IMR-90 (cell line): ENCODE data around the gene DENND1A. TPM values are rescaled to one million over a fixed set of nuclear protein-coding genes. Genes with fewer than 3 reads are reported as not detected.

Source experiments
- ATAC-seq: fragments of 200-7000 bp; cut with Tn5 transposase; 2 replicates; pipeline ENCODE4 v1.9.1; 2020; ENCODE audit warnings: low read depth, mild to moderate bottlenecking, moderate library complexity
- BruUV-seq: library from RNA; stranded (reverse); fragments of 400-500 nt; replicated peaks from 2 replicates; lab custom pipeline; 2021; lab: Mats Ljungman, UMichigan
- CTCF ChIA-PET: fragments of 300-600 bp; formaldehyde crosslinking; extraction: SDS; loops from one replicate; lab custom pipeline; 2021; ENCODE audit warnings: antibody characterized with exemption; lab: Yijun Ruan, JAX
- POLR2A ChIA-PET: fragments of 300-600 bp; sonication (Branson Sonifier 250); formaldehyde crosslinking; loops from one replicate; lab custom pipeline; 2022; ENCODE audit warnings: antibody characterized with exemption; ENCODE audit not compliant: unreplicated experiment; lab: Charles Lee
- DNase-seq: peaks from one replicate; pipeline ENCODE4 v3.0.0; 2013
- H2AFZ ChIP-seq: replicated peaks from 2 replicates; pipeline ENCODE3; 2013; ENCODE audit warnings: low read length, mild to moderate bottlenecking; ENCODE audit not compliant: poor library complexity
- H2AK5ac ChIP-seq: 2 replicates; pipeline ENCODE4 v1.6.1; 2013; ENCODE audit warnings: low read depth, low read length, inconsistent platforms
- H2AK9ac ChIP-seq: replicated peaks from 2 replicates; pipeline ENCODE3; 2013; ENCODE audit warnings: mild to moderate bottlenecking, low read depth, low read length, moderate library complexity; ENCODE audit not compliant: poor library complexity
- H2BK120ac ChIP-seq: 2 replicates; pipeline ENCODE4 v1.6.1; 2013; ENCODE audit warnings: low read depth, low read length, inconsistent platforms
- H2BK15ac ChIP-seq: 3 replicates; pipeline ENCODE4 v1.6.1; 2013; ENCODE audit warnings: low read depth, low read length, inconsistent platforms
- H2BK20ac ChIP-seq: 2 replicates; pipeline ENCODE4 v1.6.1; 2013; ENCODE audit warnings: low read depth, mild to moderate bottlenecking, inconsistent platforms, low read length, moderate library complexity
- H2BK5ac ChIP-seq: 2 replicates; pipeline ENCODE4 v1.6.1; 2013; ENCODE audit warnings: mild to moderate bottlenecking, low read depth, low read length, inconsistent platforms; ENCODE audit not compliant: poor library complexity, severe bottlenecking
- H3K14ac ChIP-seq: replicated peaks from 2 replicates; pipeline ENCODE4 v1.6.1; 2013; ENCODE audit warnings: low read depth, low read length, inconsistent platforms
- H3K18ac ChIP-seq: 2 replicates; pipeline ENCODE4 v1.6.1; 2013; ENCODE audit warnings: low read depth, low read length, control low read depth
- H3K23ac ChIP-seq: 2 replicates; pipeline ENCODE4 v1.6.1; 2013; ENCODE audit warnings: low read depth, low read length, inconsistent platforms
- H3K27ac ChIP-seq: 2 replicates; pipeline ENCODE4 v1.5.1; 2013; ENCODE audit warnings: mild to moderate bottlenecking, control low read depth, low read length; ENCODE audit not compliant: insufficient read depth
- H3K27me3 ChIP-seq: 2 replicates; pipeline ENCODE4 v1.6.1; 2013; ENCODE audit warnings: low read length; ENCODE audit not compliant: control insufficient read depth, insufficient read depth
- H3K36me3 ChIP-seq: 2 replicates; pipeline ENCODE4 v1.6.1; 2013; ENCODE audit warnings: low read length, mixed read lengths; ENCODE audit not compliant: control insufficient read depth, insufficient read depth
- H3K4ac ChIP-seq: 2 replicates; pipeline ENCODE4 v1.6.1; 2013; ENCODE audit warnings: low read depth, low read length, inconsistent platforms
- H3K4me1 ChIP-seq: 2 replicates; pipeline ENCODE4 v1.6.1; 2013; ENCODE audit warnings: low read length, mixed read lengths; ENCODE audit not compliant: control insufficient read depth, insufficient read depth
- H3K4me2 ChIP-seq: 2 replicates; pipeline ENCODE4 v1.6.1; 2013; ENCODE audit warnings: low read depth, mild to moderate bottlenecking, control low read depth, low read length, moderate library complexity
- H3K4me3 ChIP-seq: 2 replicates; pipeline ENCODE4 v1.5.1; 2013; ENCODE audit warnings: low read depth, mild to moderate bottlenecking, control low read depth, low read length, moderate library complexity; ENCODE audit not compliant: insufficient read depth
- H3K56ac ChIP-seq: 2 replicates; pipeline ENCODE4 v1.6.1; 2013; ENCODE audit warnings: low read length, inconsistent platforms; ENCODE audit not compliant: insufficient read depth; ENCODE audit errors: extremely low read depth
- H3K79me1 ChIP-seq, 2 experiments: 2 replicates each; pipeline ENCODE4 v1.6.1; 2013; ENCODE audit warnings: low read length in 2 of 2, inconsistent platforms in 1 of 2, low read depth in 1 of 2
- H3K9ac ChIP-seq: 2 replicates; pipeline ENCODE4 v1.6.1; 2013; ENCODE audit warnings: low read depth, low read length, control low read depth
- H3K9me1 ChIP-seq: 2 replicates; pipeline ENCODE4 v1.6.1; 2013; ENCODE audit warnings: low read length, inconsistent platforms; ENCODE audit not compliant: insufficient read depth
- H3K9me3 ChIP-seq: 2 replicates; pipeline ENCODE4 v1.6.1; 2013; ENCODE audit warnings: low read length; ENCODE audit not compliant: control insufficient read depth, insufficient read depth
- H4K20me1 ChIP-seq: 2 replicates; pipeline ENCODE4 v1.6.1; 2013; ENCODE audit warnings: low read length, inconsistent platforms; ENCODE audit not compliant: insufficient read depth
- H4K5ac ChIP-seq: 2 replicates; pipeline ENCODE4 v1.6.1; 2013; ENCODE audit warnings: mild to moderate bottlenecking, low read depth, low read length, control low read depth
- H4K8ac ChIP-seq, 2 experiments: 2 replicates each; pipeline ENCODE4 v1.6.1; 2013; ENCODE audit warnings: low read depth in 2 of 2, low read length in 2 of 2, control low read depth in 1 of 2, inconsistent platforms in 1 of 2
- H4K91ac ChIP-seq: 2 replicates; pipeline ENCODE4 v1.6.1; 2013; ENCODE audit warnings: low read depth, low read length, inconsistent platforms; ENCODE audit not compliant: insufficient read depth
- POLR2A ChIP-seq: IDR thresholded peaks from 2 replicates; pipeline ENCODE4 v1.6.1; 2012; ENCODE audit warnings: mild to moderate bottlenecking, low read depth, low read length
- RCOR1 ChIP-seq: IDR thresholded peaks from 2 replicates; pipeline ENCODE4 v1.6.1; 2012; ENCODE audit warnings: mild to moderate bottlenecking, low read length, improper control_type of control experiment; ENCODE audit not compliant: insufficient replicate concordance
- WGBS, 2 experiments: methylation state at CpG; one replicate each; pipeline versions ENCODE4 v1.1.5 to v1.1.7; 2013; ENCODE audit warnings: missing lambda C conversion rate in 2 of 2; ENCODE audit not compliant: insufficient read length in 1 of 2; ENCODE audit errors: extremely low coverage in 2 of 2; 5-methylcytosine and 5-hydroxymethylcytosine counted together
- dilution Hi-C: fragments of 300-500 bp; cut with HindIII; formaldehyde crosslinking; loops from one replicate; pipeline ENCODE4 v1.14.3; 2018; ENCODE audit warnings: low sequenced_read_pairs; ENCODE audit not compliant: unreplicated experiment
- in situ Hi-C: fragments of 300-500 bp; cut with MboI; formaldehyde crosslinking; loops from 3 replicates; pipeline ENCODE4 v1.14.3; 2019; ENCODE audit warnings: low sequenced_read_pairs, inconsistent platforms, mixed read lengths
- intact Hi-C: fragments of 100-400 bp; cut with micrococcal nuclease; formaldehyde crosslinking; loops from 2 replicates; pipeline ENCODE4 v1.10.0; 2022
- polyA plus RNA-seq, 3 experiments: library from polyadenylated mRNA; depleted of rRNA; stranded (reverse); fragments of >200 nt; gene quantifications; 2 replicates each; pipeline ENCODE4 v1.2.3, GENCODE V29; 2012; ENCODE audit warnings: low replicate concordance in 1 of 3
- total RNA-seq: library from RNA; depleted of rRNA; stranded (reverse); fragments of >200 nt; gene quantifications from 2 replicates; pipeline ENCODE4 v1.2.3, GENCODE V29; 2012

Gene DENND1A
- total and polyA plus RNA-seq, 2 of the 4 experiments (the other 2 are of a cell fraction) = 21.4 to 27.6 TPM

DNA sequence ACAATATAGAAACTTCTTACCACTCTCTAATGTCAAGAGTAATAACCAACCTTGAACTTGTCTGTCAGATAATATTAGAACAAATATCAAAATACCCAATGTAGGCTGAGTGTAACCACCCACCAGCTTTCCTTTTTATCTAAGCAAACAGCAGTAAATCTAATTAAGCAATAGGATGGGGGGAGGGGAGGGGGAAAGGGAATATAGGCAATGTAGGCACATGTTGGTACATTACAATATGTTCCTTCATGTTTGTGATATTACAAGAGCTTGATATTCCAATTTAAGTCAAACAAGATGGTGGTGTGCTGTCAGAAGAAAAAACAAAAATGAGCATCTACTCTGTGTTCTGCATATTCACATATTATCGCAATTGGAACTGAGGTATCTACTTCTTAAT is 158.2 kb downstream of the DENND1A start:
- no peak overlapping the region for H3K14ac ChIP-seq
- no peak overlapping the region for H3K4me3 ChIP-seq
- H3K27me3 ChIP-seq = no peaks in the 10 kb centered on the region
- in situ Hi-C loops (no loop called here), intact Hi-C loops (no loop called here), dilution Hi-C loops (no loop called here)
- no peak overlapping the region for H2BK15ac ChIP-seq
- no peaks in the 10 kb centered on the region for H3K9me1 ChIP-seq
- no peak overlapping the region for H4K8ac ChIP-seq
- H3K27ac ChIP-seq = no peak overlapping the region
- H3K9me3 ChIP-seq = no peaks in the 10 kb centered on the region
- no peak overlapping the region for H3K18ac ChIP-seq
- no peaks in the 10 kb centered on the region for H4K20me1 ChIP-seq
- BruUV-seq = no TSS peak
- H2BK5ac ChIP-seq = no peak overlapping the region
- no peak for DNase-seq
- no peaks in the 10 kb centered on the region; a peak in 1 of 4 replicates for H3K79me1 ChIP-seq
- WGBS, 2 experiments = no CpG with 5 or more reads among the region's 1 CpG
- no peak overlapping the region for H3K4me2 ChIP-seq
- TF ChIP-seq RCOR1 (no peak), POLR2A (no peak)
- H4K91ac ChIP-seq = no peak overlapping the region
- H4K5ac ChIP-seq = no peak overlapping the region
- H3K4ac ChIP-seq = no peak overlapping the region
- no peaks in the 10 kb centered on the region for H3K4me1 ChIP-seq
- H3K9ac ChIP-seq = no peak overlapping the region
- no peak overlapping the region for H2AFZ ChIP-seq
- no peaks in the 10 kb centered on the region for H3K36me3 ChIP-seq
- H2BK120ac ChIP-seq = no peak overlapping the region
- no peak overlapping the region for H3K56ac ChIP-seq
- no peak overlapping the region for H2BK20ac ChIP-seq
- ChIA-PET CTCF (no interaction called here), POLR2A (no interaction called here)
- H2AK9ac ChIP-seq = no peak overlapping the region
- no peak overlapping the region for H2AK5ac ChIP-seq
- no peak for ATAC-seq
- no peak overlapping the region for H3K23ac ChIP-seq
